ENCODE data around the gene HLA-DOB. TPM values are rescaled to one million over a fixed set of nuclear protein-coding genes. Genes with fewer than 3 reads are reported as not detected.

HLA-DOB gene
- total RNA-seq, 1 donor from 2014 or later, result 0.20 TPM

GRCh38 chr6:32843331-32843978, 26.7 kb upstream of the HLA-DOB start:
- Histone ChIP-seq H3K9ac (ENCODE audit: low read length) (peak overlapping the region; percentile 90), H3K4me3 (ENCODE audit: insufficient read depth, low read depth, low read length) (peak overlapping the region; percentile 93), H3K4me2 (ENCODE audit: low read length) (peak overlapping the region; percentile 91), H3K27ac (ENCODE audit: low read depth, low read length) (peak overlapping the region; percentile 78), H3K4me1 (ENCODE audit: insufficient read depth, low read length) (peaks cover 3% of the 10 kb centered on the region), H2AFZ (ENCODE audit: low read depth, low read length) (peak overlapping the region; percentile 92), H4K20me1 (ENCODE audit: insufficient read depth, low read length) (no peaks in the 10 kb centered on the region), H3K9me3 (ENCODE audit: insufficient read depth, low read depth, low read length) (no peaks in the 10 kb centered on the region), H3K79me2 (ENCODE audit: insufficient read depth, low read length) (no peaks in the 10 kb centered on the region), H3K36me3 (ENCODE audit: insufficient read depth, low read length) (peaks cover 8% of the 10 kb centered on the region), H3K27me3 (ENCODE audit: insufficient read depth, low read length) (no peaks in the 10 kb centered on the region)
- DNase-seq (ENCODE audit: low read depth) (no peak), FAIRE-seq (no peak)
- Mint-ChIP-seq H3K4me3 (ENCODE audit: unreplicated experiment) (peak overlapping the region; percentile 96), H3K4me1 (ENCODE audit: low read depth, unreplicated experiment) (peaks cover 12% of the 10 kb centered on the region), H3K27ac (ENCODE audit: unreplicated experiment) (peak overlapping the region; percentile 91), H3K36me3 (ENCODE audit: low read depth, unreplicated experiment) (peaks cover 36% of the 10 kb centered on the region), H3K9me3 (ENCODE audit: unreplicated experiment) (peaks cover 1% of the 10 kb centered on the region), H3K27me3 (ENCODE audit: low read depth, unreplicated experiment) (peaks cover 18% of the 10 kb centered on the region)
- TF ChIP-seq CTCF (IDR thresholded peaks at IDR 0.05; ENCODE audit: insufficient read depth, low read depth, low read length) (no peak), EZH2 (IDR thresholded peaks at IDR 0.05; ENCODE audit: insufficient read depth, low read length) (no peak)

DNA sequence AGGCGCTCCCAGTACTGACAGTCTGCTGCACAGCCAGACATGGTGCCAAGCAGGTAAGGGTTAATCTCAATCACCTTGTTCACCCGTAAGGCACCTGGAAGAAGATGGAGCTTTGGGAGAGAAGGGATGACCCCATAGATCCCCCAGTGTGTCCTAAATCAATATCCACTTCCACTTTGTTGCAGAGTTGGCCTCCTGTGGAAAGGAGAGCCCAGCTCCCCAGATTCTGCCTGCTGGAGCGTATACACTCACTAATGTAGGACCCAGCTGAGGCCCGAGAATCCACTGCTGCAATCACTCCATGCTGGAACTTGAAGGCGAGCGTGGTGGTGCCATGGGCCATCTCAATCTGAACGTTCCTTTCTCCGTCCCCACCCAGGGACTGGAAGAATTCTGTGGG, 25.9 kb upstream of the HLA-DOB start:
- H3K4me2 ChIP-seq (ENCODE audit: low read length), result peak overlapping the region; percentile 91

More for the DNA sequence above, 25.9 kb upstream of the HLA-DOB start:
- H3K4me1 ChIP-seq (ENCODE audit: insufficient read depth, low read length), result peaks cover 7% of the 10 kb centered on the region
- TF ChIP-seq CTCF (IDR thresholded peaks at IDR 0.05; ENCODE audit: insufficient read depth, low read depth, low read length), result no peak
- TF ChIP-seq EZH2 (IDR thresholded peaks at IDR 0.05; ENCODE audit: insufficient read depth, low read length), result no peak
- peaks cover 1% of the 10 kb centered on the region for H3K79me2 ChIP-seq (ENCODE audit: insufficient read depth, low read length)
- H3K27me3 ChIP-seq (ENCODE audit: insufficient read depth, low read length), result no peaks in the 10 kb centered on the region
- H3K4me3 ChIP-seq (ENCODE audit: insufficient read depth, low read depth, low read length), result no peak overlapping the region
- peaks cover 18% of the 10 kb centered on the region for H3K27me3 Mint-ChIP-seq (ENCODE audit: low read depth, unreplicated experiment)
- no peak overlapping the region for H3K27ac ChIP-seq (ENCODE audit: low read depth, low read length)
- peak overlapping the region; percentile 96 for H3K4me3 Mint-ChIP-seq (ENCODE audit: unreplicated experiment)
- H3K4me1 Mint-ChIP-seq (ENCODE audit: low read depth, unreplicated experiment), result peaks cover 12% of the 10 kb centered on the region
- H3K27ac Mint-ChIP-seq (ENCODE audit: unreplicated experiment), result peak overlapping the region; percentile 29
- DNase-seq (ENCODE audit: low read depth), result no peak
- no peak overlapping the region for H3K9ac ChIP-seq (ENCODE audit: low read length)
- no peak for FAIRE-seq
- peaks cover 1% of the 10 kb centered on the region for H3K9me3 Mint-ChIP-seq (ENCODE audit: unreplicated experiment)
- no peak overlapping the region for H2AFZ ChIP-seq (ENCODE audit: low read depth, low read length)
- H4K20me1 ChIP-seq (ENCODE audit: insufficient read depth, low read length), result no peaks in the 10 kb centered on the region
- peaks cover 29% of the 10 kb centered on the region for H3K36me3 Mint-ChIP-seq (ENCODE audit: low read depth, unreplicated experiment)
- H3K9me3 ChIP-seq (ENCODE audit: insufficient read depth, low read depth, low read length), result no peaks in the 10 kb centered on the region
- H3K36me3 ChIP-seq (ENCODE audit: insufficient read depth, low read length), result peaks cover 8% of the 10 kb centered on the region

Measured in astrocyte (in vitro differentiated cells and primary cell).